RWPE1 (cell line): ENCODE data around the gene ENTPD1.
"Not testable (repeated sequence)": the region's sequence is repeated elsewhere in the genome, so short reads cannot be mapped to it uniquely, and the experiment has no call there.

Experiments used
- CTCF ChIA-PET: fragments of 350-600 bp; sonication (Branson Sonifier 250); formaldehyde crosslinking; extraction: SDS; loops from one replicate; lab custom pipeline; 2021; lab: Yijun Ruan, JAX
- POLR2A ChIA-PET: fragments of 400-600 bp; formaldehyde crosslinking; extraction: SDS; loops from one replicate; lab custom pipeline; 2020; ENCODE audit warnings: antibody characterized with exemption; ENCODE audit not compliant: low non-redundant PET; lab: Yijun Ruan, JAX
- DNase-seq: peaks from one replicate; pipeline ENCODE4 v3.0.0; 2012; ENCODE audit warnings: low spot score
- H3K27ac ChIP-seq: fragments of 450-650 bp; 2 replicates; pipeline ENCODE4 v1.5.1; 2017
- CTCF ChIP-seq: fragments of 450-650 bp; conservative IDR thresholded peaks from 2 replicates; pipeline ENCODE4 v1.5.1; 2017; ENCODE audit warnings: low read depth, mild to moderate bottlenecking

ENTPD1 gene

GRCh38 chr10:95794195-95794594, 38.2 kb downstream of the ENTPD1 start:
- CTCF ChIA-PET: no interaction called here
- POLR2A ChIA-PET: no interaction called here
- no peak overlapping the region for H3K27ac ChIP-seq
- no peak for DNase-seq
- no peak for TF ChIP-seq CTCF

GRCh38 chr10:95795602-95796001, 39.6 kb downstream of the ENTPD1 start:
- no peak for TF ChIP-seq CTCF
- DNase-seq: no peak
- H3K27ac ChIP-seq: no peak overlapping the region
- POLR2A ChIA-PET: no interaction called here
- CTCF ChIA-PET: interaction anchor here (0.6 kb wide), 1 partner anchor 108 kb away, joined by 4 read pairs; no protein-coding TSS in a partner anchor

GRCh38 chr10:95796504-95796903, 40.5 kb downstream of the ENTPD1 start:
- no peak for TF ChIP-seq CTCF
- no peak for DNase-seq
- ChIA-PET POLR2A (no interaction called here), CTCF (no interaction called here)
- no peak overlapping the region for H3K27ac ChIP-seq

DNA sequence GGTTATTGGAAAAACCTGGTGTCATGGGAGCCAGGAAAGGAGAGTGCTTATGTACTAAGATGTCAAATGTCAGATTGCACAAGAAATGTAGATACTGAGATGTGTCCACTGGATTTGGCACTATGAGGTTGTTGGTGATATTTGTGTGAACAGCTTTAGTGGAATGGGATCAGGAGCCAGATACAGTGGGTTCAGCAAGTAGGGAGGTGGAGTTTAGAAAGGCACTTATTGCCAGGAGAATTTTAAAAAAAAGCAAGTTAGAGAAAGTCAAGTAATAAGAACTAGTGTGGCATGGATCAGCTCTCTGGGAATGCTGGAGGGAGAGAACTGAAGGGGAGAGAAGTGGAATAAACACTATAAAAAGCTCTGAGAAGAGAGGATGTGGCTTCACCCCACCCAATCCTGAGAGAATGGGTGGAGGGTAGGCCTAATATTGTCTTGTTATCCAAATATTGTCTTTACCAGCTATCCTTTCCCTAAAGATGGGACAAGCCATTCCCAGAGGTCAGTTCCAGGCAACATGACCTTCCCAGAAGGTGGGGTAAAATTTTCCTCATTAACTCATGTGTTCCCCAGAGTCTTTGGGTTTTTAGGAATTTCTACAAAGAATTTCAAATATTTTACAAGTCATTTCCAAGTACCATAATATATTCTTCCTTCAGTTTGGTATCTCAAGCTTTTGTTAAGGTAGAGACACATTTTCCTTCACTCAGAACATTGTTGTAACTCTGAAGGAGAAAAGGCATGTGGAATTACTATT, 42.3 kb downstream of the ENTPD1 start:
- TF ChIP-seq CTCF: no peak
- no peak for DNase-seq
- ChIA-PET CTCF (interaction anchor here (0.6 kb wide), 1 partner anchor 431 kb away, joined by 3 read pairs; no protein-coding TSS in a partner anchor), POLR2A (no interaction called here)
- no peak overlapping the region for H3K27ac ChIP-seq

DNA sequence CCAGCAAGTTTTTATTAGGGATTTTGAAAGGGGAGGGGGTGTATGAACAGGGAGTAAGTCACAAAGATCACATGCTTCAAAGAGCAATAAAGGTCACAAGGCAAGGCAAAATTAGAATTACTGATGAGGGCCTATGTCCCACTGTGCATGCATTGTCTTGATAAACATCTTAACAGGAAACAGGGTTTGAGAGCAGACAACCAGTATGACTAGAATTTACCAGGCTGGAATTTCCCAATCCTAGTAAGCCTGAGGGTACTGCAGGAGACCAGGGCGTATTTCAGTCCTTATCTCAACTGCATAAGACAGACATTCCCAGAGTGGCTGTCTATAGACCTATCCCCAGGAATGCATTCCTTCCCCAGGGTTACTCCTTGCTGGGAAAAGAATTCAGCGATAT, 44.3 kb downstream of the ENTPD1 start:
- CTCF ChIA-PET: interaction anchor here (0.6 kb wide), 1 partner anchor 20 kb away, joined by 4 read pairs; no protein-coding TSS in a partner anchor
- POLR2A ChIA-PET, DNase-seq, H3K27ac ChIP-seq: not testable (repeated sequence)

- CTCF ChIA-PET: interaction anchor here (0.6 to 0.7 kb wide), 2 partner anchors 74 to 432 kb away, joined by 3 read pairs; no protein-coding TSS in a partner anchor
- POLR2A ChIA-PET: not testable (repeated sequence)
Measured at GRCh38 chr10:95806687-95807380, 50.9 kb downstream of the ENTPD1 start.

DNA sequence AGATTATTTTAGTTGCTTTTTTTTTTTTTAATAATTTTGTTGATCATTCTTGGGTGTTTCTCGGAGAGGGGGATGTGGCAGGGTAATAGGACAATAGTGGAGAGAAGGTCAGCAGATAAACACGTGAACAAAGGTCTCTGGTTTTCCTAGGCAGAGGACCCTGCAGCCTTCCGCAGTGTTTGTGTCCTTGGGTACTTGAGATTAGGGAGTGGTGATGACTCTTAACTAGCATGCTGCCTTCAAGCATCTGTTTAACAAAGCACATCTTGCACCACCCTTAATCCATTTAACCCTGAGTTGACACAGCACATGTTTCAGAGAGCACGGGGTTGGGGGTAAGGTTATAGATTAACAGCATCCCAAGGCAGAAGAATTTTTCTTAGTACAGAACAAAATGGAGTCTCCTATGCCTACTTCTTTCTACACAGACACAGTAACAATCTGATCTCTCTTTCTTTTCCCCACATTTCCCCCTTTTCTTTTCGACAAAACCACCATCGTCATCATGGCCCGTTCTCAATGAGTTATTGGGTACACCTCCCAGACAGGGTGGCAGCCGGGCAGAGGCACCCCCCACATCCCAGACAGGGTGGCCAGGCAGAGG, 52.8 kb downstream of the ENTPD1 start:
- CTCF ChIA-PET, H3K27ac ChIP-seq, POLR2A ChIA-PET, DNase-seq: not testable (repeated sequence)

More at GRCh38 chr10:95806687-95807380, 50.9 kb downstream of the ENTPD1 start:
- H3K27ac ChIP-seq, DNase-seq: not testable (repeated sequence)
